Testis (tissue), 3 donors: ENCODE measurements around the gene ACSS2. TPM values are rescaled to one million over a fixed set of nuclear protein-coding genes. Genes with fewer than 3 reads are reported as not detected.

ENCODE experiments used
- DNase-seq: peaks from one replicate; pipeline ENCODE4 v3.0.0-alpha.2; 2019
- H3K27ac ChIP-seq, 2 donors: fragments of 200-600 bp; sonication (generic); one replicate each; pipeline ENCODE4 v1.5.1; 2019
- H3K27me3 ChIP-seq: fragments of 200-600 bp; sonication (generic); one replicate; pipeline ENCODE4 v1.5.1; 2019
- H3K36me3 ChIP-seq: fragments of 200-600 bp; sonication (generic); one replicate; pipeline ENCODE4 v1.5.1; 2017; ENCODE audit warnings: low read depth; ENCODE audit errors: missing control alignments
- H3K4me1 ChIP-seq: fragments of 200-600 bp; sonication (generic); one replicate; pipeline ENCODE4 v1.5.1; 2019
- H3K4me3 ChIP-seq, 2 donors: fragments of 200-600 bp; sonication (generic); one replicate each; pipeline ENCODE4 v1.5.1; 2017 to 2019
- H3K9me3 ChIP-seq: fragments of 200-600 bp; sonication (generic); one replicate; pipeline ENCODE4 v1.5.1; 2017
- CTCF ChIP-seq, 3 experiments: fragments of 450-650 bp in 2 of 3; fragments of 200-600 bp in 1 of 3; sonication (generic) in 1 of 3; IDR thresholded peaks; one replicate each; pipeline ENCODE4 v1.5.1; 2016 to 2019; ENCODE audit warnings: antibody characterized with exemption in 3 of 3, mild to moderate bottlenecking in 2 of 3, moderate library complexity in 1 of 3
- POLR2A ChIP-seq: fragments of 450-650 bp; IDR thresholded peaks from one replicate; pipeline ENCODE4 v1.6.1; 2017; ENCODE audit warnings: antibody characterized with exemption, mild to moderate bottlenecking, moderate library complexity
- WGBS, 2 donors: methylation state at CpG; one replicate each; pipeline ENCODE4 v1.1.5; 2018; 5-methylcytosine and 5-hydroxymethylcytosine counted together
- intact Hi-C: fragments of 100-400 bp; cut with DNase I; formaldehyde crosslinking; loops from one replicate; pipeline ENCODE4 v1.15.1; 2023; ENCODE audit warnings: low total_unique reads
- polyA plus RNA-seq: library from polyadenylated mRNA; stranded (reverse); fragments of 350-450 nt; fragmentation: Illumina TruSeq; extraction: RNeasy Lipid Tissue Mini Kit (QIAGEN cat#74804); gene quantifications from one replicate; pipeline ENCODE4 v1.2.3, GENCODE V29; 2014; ENCODE audit warnings: low read depth, low replicate concordance; ENCODE audit not compliant: insufficient read depth
- total RNA-seq, 2 donors: library from RNA; depleted of rRNA; stranded (reverse); fragments of >200 nt; gene quantifications; one replicate each; pipeline ENCODE4 v1.2.3, GENCODE V29; 2016

Gene ACSS2
- total and polyA plus RNA-seq, 3 donors from 2014 or later, result 39.7 to 63.7 (median 58.2) TPM

- no peaks in the 10 kb centered on the region for H3K36me3 ChIP-seq
- no peak overlapping the region for H3K27ac ChIP-seq
- TF ChIP-seq CTCF (IDR thresholded peaks at IDR 0.05) (no peak), POLR2A (no peak)
- 63 to 73% methylated on average over 3 of the region's 3 CpGs for WGBS, 2 donors
- no peak for DNase-seq
- H3K9me3 ChIP-seq, result no peaks in the 10 kb centered on the region
- H3K4me1 ChIP-seq, result no peaks in the 10 kb centered on the region
- H3K4me3 ChIP-seq, result no peak overlapping the region
- intact Hi-C loops, result no loop called here
- no peaks in the 10 kb centered on the region for H3K27me3 ChIP-seq
Measured at GRCh38 chr20:34946661-34947060, 70.2 kb downstream of the ACSS2 start.

GRCh38 chr20:34947336-34947735, 70.9 kb downstream of the ACSS2 start:
- Histone ChIP-seq H3K4me3 (no peak overlapping the region), H3K36me3 (no peaks in the 10 kb centered on the region), H3K4me1 (no peaks in the 10 kb centered on the region), H3K27me3 (no peaks in the 10 kb centered on the region), H3K9me3 (no peaks in the 10 kb centered on the region), H3K27ac (no peak overlapping the region)
- intact Hi-C loops, result no loop called here
- TF ChIP-seq POLR2A (no peak), CTCF (IDR thresholded peaks at IDR 0.05) (no peak)
- DNase-seq, result no peak

- DNase-seq, result no peak
- no peak overlapping the region for H3K27ac ChIP-seq
- no peaks in the 10 kb centered on the region for H3K27me3 ChIP-seq
- H3K36me3 ChIP-seq, result no peaks in the 10 kb centered on the region
- TF ChIP-seq CTCF (IDR thresholded peaks at IDR 0.05) (no peak), POLR2A (no peak)
- H3K9me3 ChIP-seq, result no peaks in the 10 kb centered on the region
- intact Hi-C loops, result no loop called here
- no peak overlapping the region for H3K4me3 ChIP-seq
- H3K4me1 ChIP-seq, result no peaks in the 10 kb centered on the region
Measured at GRCh38 chr20:34948030-34948429, 71.6 kb downstream of the ACSS2 start.

GRCh38 chr20:34949120-34949519, 72.7 kb downstream of the ACSS2 start:
- H3K27me3 ChIP-seq, result no peaks in the 10 kb centered on the region
- no peaks in the 10 kb centered on the region for H3K36me3 ChIP-seq
- no peak for TF ChIP-seq CTCF (IDR thresholded peaks at IDR 0.05)
- no peak for TF ChIP-seq POLR2A
- H3K4me1 ChIP-seq, result no peaks in the 10 kb centered on the region
- 86 to 89% methylated on average over 6 of the region's 6 CpGs for WGBS, 2 donors
- H3K4me3 ChIP-seq, result no peak overlapping the region
- no peak for DNase-seq
- H3K9me3 ChIP-seq, result no peaks in the 10 kb centered on the region
- intact Hi-C loops, result no loop called here
- H3K27ac ChIP-seq, result no peak overlapping the region

- Histone ChIP-seq H3K4me3 (no peak overlapping the region), H3K27me3 (no peaks in the 10 kb centered on the region), H3K9me3 (no peaks in the 10 kb centered on the region), H3K36me3 (no peaks in the 10 kb centered on the region), H3K27ac (no peak overlapping the region), H3K4me1 (peaks cover 5% of the 10 kb centered on the region)
- WGBS, 2 donors, result 96 to 100% methylated on average over 2 of the region's 2 CpGs
- intact Hi-C loops, result no loop called here
- DNase-seq, result no peak
- TF ChIP-seq CTCF (IDR thresholded peaks at IDR 0.05), result no peak
Measured at GRCh38 chr20:34951252-34951651, 74.8 kb downstream of the ACSS2 start.
